Measurements from ENCODE around the gene BCR. TPM values are rescaled to one million over a fixed set of nuclear protein-coding genes. Genes with fewer than 3 reads are reported as not detected.

The BCR gene
- total RNA-seq, 2 donors from 2014 or later, result 27.0 to 41.3 TPM

GRCh38 chr22:23143119-23143518 lies 37.2 kb upstream of the BCR start:
- Histone ChIP-seq H3K27ac (no peak overlapping the region), H3K9me3 (no peaks in the 10 kb centered on the region), H3K4me1 (peaks cover 0 to 29% of the 10 kb centered on the region in 2 donors), H3K27me3 (no peaks in the 10 kb centered on the region), H3K4me3 (no peak overlapping the region), H3K36me3 (no peaks in the 10 kb centered on the region)
- TF ChIP-seq CTCF (IDR thresholded peaks at IDR 0.05), result no peak
- DNase-seq (ENCODE audit: low spot score), result no peak

GRCh38 chr22:23144432-23144831 lies 35.9 kb upstream of the BCR start:
- Histone ChIP-seq H3K27ac (no peak overlapping the region), H3K9me3 (no peaks in the 10 kb centered on the region), H3K4me1 (peaks cover 0 to 29% of the 10 kb centered on the region in 2 donors), H3K27me3 (no peaks in the 10 kb centered on the region), H3K36me3 (no peaks in the 10 kb centered on the region), H3K4me3 (peak overlapping the region in 1 of 2 donors; percentile 49)
- TF ChIP-seq CTCF (IDR thresholded peaks at IDR 0.05), result no peak
- no peak for DNase-seq (ENCODE audit: low spot score)

GRCh38 chr22:23144932-23145877 lies 35.1 kb upstream of the BCR start, which contains the start of gene RAB36:
RAB36 (plus strand) TSS chr22:23145477; CDS start chr22:23146617, 1,140 bp downstream.
- Histone ChIP-seq H3K4me1 (peaks cover 0 to 29% of the 10 kb centered on the region in 2 donors), H3K9me3 (no peaks in the 10 kb centered on the region), H3K36me3 (no peaks in the 10 kb centered on the region), H3K27ac (peak within 1 kb of the TSS; percentile 36 to 51), H3K27me3 (no peaks in the 10 kb centered on the region), H3K4me3 (peak within 1 kb of the TSS; percentile 23 to 49)
- TF ChIP-seq CTCF (IDR thresholded peaks at IDR 0.05), result no peak
- peak; percentile 98 for DNase-seq (ENCODE audit: low spot score)

- H3K4me3 ChIP-seq, result peak overlapping the region; percentile 23 to 49
- H3K27ac ChIP-seq, result peak overlapping the region; percentile 36 to 51
- no peaks in the 10 kb centered on the region for H3K36me3 ChIP-seq
- H3K27me3 ChIP-seq, result no peaks in the 10 kb centered on the region
- peaks cover 0 to 29% of the 10 kb centered on the region in 2 donors for H3K4me1 ChIP-seq
- no peaks in the 10 kb centered on the region for H3K9me3 ChIP-seq
- TF ChIP-seq CTCF (IDR thresholded peaks at IDR 0.05), result no peak
- no peak for DNase-seq (ENCODE audit: low spot score)
Observed at GRCh38 chr22:23145878-23146470, 34.3 kb upstream of the BCR start.

- H3K27ac ChIP-seq, result no peak overlapping the region
- no peak overlapping the region for H3K4me3 ChIP-seq
- no peaks in the 10 kb centered on the region for H3K9me3 ChIP-seq
- H3K4me1 ChIP-seq, result peaks cover 0 to 26% of the 10 kb centered on the region in 2 donors
- no peak for DNase-seq (ENCODE audit: low spot score)
- no peak for TF ChIP-seq CTCF (IDR thresholded peaks at IDR 0.05)
- no peaks in the 10 kb centered on the region for H3K36me3 ChIP-seq
- H3K27me3 ChIP-seq, result no peaks in the 10 kb centered on the region
Observed at GRCh38 chr22:23146478-23147205, 33.7 kb upstream of the BCR start.

Data from right atrium auricular region (tissue), 2 donors.